ENCODE measurements around the gene SKIDA1.

DNA sequence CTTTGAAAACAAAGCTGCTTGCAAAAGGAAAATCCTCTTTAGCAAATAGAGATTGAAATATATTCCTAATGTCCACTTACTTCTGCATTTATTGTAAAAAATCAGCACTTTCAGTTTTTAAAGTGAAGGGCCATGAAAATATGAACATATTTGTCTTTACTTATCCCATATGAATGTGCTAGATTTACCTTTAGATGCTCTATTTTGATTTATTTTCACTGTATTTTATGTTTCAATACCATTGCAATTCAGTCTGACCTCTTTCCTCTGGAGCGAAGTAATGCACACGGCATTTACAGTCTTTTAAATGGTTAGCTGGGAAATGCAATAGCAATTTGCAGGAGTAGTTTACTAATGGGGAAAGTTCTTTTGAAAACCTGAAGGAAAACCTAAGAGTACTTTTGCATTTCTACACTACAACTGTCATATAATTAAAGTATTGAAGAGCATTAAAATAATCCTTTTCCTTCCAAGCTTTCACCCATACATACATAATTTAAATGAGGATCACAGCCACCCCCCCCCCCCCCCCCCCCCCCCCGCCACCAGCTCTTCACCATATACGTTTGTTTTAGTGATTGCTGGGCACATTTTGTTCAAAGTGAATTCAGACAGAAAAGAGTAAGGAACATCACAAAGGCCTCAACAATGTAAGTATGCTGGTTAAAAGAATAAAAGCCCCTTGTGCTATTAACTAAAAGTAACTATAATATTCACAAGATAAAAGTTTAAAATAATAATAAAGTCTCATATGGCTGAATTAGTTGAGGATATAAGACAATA, 3.5 kb downstream of the SKIDA1 start:
- TF ChIP-seq, protein P1, sequence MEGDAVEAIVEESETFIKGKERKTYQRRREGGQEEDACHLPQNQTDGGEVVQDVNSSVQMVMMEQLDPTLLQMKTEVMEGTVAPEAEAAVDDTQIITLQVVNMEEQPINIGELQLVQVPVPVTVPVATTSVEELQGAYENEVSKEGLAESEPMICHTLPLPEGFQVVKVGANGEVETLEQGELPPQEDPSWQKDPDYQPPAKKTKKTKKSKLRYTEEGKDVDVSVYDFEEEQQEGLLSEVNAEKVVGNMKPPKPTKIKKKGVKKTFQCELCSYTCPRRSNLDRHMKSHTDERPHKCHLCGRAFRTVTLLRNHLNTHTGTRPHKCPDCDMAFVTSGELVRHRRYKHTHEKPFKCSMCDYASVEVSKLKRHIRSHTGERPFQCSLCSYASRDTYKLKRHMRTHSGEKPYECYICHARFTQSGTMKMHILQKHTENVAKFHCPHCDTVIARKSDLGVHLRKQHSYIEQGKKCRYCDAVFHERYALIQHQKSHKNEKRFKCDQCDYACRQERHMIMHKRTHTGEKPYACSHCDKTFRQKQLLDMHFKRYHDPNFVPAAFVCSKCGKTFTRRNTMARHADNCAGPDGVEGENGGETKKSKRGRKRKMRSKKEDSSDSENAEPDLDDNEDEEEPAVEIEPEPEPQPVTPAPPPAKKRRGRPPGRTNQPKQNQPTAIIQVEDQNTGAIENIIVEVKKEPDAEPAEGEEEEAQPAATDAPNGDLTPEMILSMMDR (IDR thresholded peaks at IDR 0.05; ENCODE audit: insufficient read depth, low read depth, low read length), result no peak
- no peak for TF ChIP-seq EZH2 (IDR thresholded peaks at IDR 0.05; ENCODE audit: insufficient read depth, low read length)

Measured in astrocyte (in vitro differentiated cells and primary cell).